Measurements from ENCODE around the gene CRY1.

Gene CRY1

GRCh38 chr12:106975993-106976658 is 117.2 kb downstream of the CRY1 start:
- TF ChIP-seq CTCF (IDR thresholded peaks at IDR 0.05; ENCODE audit: insufficient read depth, low read length, missing control alignments), result no peak
- ChIA-PET CTCF (interaction anchor here (1.3 kb wide), 1 partner anchor 15 kb away, joined by 3 read pairs; no protein-coding TSS in a partner anchor), POLR2A (interaction anchor here (0.5 to 1.9 kb wide), 4 partner anchors 10 to 152 kb away, joined by 3 to 9 read pairs (median 3); partner anchors contain the start of genes MTERF2 and TMEM263)
- no peak overlapping the region for H3K4me3 ChIP-seq (ENCODE audit: low read depth, low read length)
- no peak for DNase-seq (ENCODE audit: low read depth, low spot score)

GRCh38 chr12:106975098-106975497 is 118.3 kb downstream of the CRY1 start:
- ChIA-PET CTCF (no interaction called here), POLR2A (no interaction called here)
- TF ChIP-seq CTCF (IDR thresholded peaks at IDR 0.05; ENCODE audit: insufficient read depth, low read length, missing control alignments), result no peak
- no peak for DNase-seq (ENCODE audit: low read depth, low spot score)
- H3K4me3 ChIP-seq (ENCODE audit: low read depth, low read length), result no peak overlapping the region

DNA sequence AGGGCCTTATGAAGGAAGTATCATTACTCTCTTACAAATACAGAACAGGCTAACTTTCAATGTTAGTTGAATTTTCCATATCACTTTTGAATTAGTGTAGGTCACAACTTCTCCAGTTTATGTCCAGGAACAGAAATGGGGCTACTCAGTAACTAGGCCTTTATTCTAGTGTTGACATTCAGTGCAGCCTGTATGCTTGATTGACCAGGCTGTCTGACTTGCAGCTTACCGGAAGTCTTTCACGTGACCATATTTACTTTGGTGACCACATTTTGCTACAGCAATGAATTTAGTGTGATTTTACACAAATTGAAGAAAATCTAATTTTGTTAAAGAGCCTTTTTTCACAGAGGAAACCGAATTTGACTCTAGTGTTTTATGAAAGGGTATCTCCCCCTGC is 118.8 kb downstream of the CRY1 start:
- POLR2A ChIA-PET, result no interaction called here
- H3K4me3 ChIP-seq (ENCODE audit: low read depth, low read length), result no peak overlapping the region
- CTCF ChIA-PET, result no interaction called here
- DNase-seq (ENCODE audit: low read depth, low spot score), result no peak
- TF ChIP-seq CTCF (IDR thresholded peaks at IDR 0.05; ENCODE audit: insufficient read depth, low read length, missing control alignments), result no peak

GRCh38 chr12:106973545-106973944 is 119.8 kb downstream of the CRY1 start:
- no peak for TF ChIP-seq CTCF (IDR thresholded peaks at IDR 0.05; ENCODE audit: insufficient read depth, low read length, missing control alignments)
- no peak for DNase-seq (ENCODE audit: low read depth, low spot score)
- no peak overlapping the region for H3K4me3 ChIP-seq (ENCODE audit: low read depth, low read length)
- ChIA-PET CTCF (no interaction called here), POLR2A (no interaction called here)

- TF ChIP-seq CTCF (IDR thresholded peaks at IDR 0.05; ENCODE audit: insufficient read depth, low read length, missing control alignments), result no peak
- no peak overlapping the region for H3K4me3 ChIP-seq (ENCODE audit: low read depth, low read length)
- DNase-seq (ENCODE audit: low read depth, low spot score), result no peak
- ChIA-PET CTCF (no interaction called here), POLR2A (no interaction called here)
Observed at GRCh38 chr12:106971065-106971464, 122.3 kb downstream of the CRY1 start.

- POLR2A ChIA-PET, result no interaction called here
- no peak for TF ChIP-seq CTCF (IDR thresholded peaks at IDR 0.05; ENCODE audit: insufficient read depth, low read length, missing control alignments)
- CTCF ChIA-PET, result interaction anchor here (1.0 kb wide), 1 partner anchor 45 kb away, joined by 3 read pairs; no protein-coding TSS in a partner anchor
Observed at GRCh38 chr12:106964526-106964925, 128.8 kb downstream of the CRY1 start.

More at GRCh38 chr12:106964526-106964925, 128.8 kb downstream of the CRY1 start:
- H3K4me3 ChIP-seq (ENCODE audit: low read depth, low read length), result no peak overlapping the region
- DNase-seq (ENCODE audit: low read depth, low spot score), result no peak

Data from AG04449 (cell line).